PC-3 (cell line): ENCODE data around the gene PACSIN3.

Experiments
- CTCF ChIP-seq: fragments of 300-600 bp; sonication (generic); conservative IDR thresholded peaks from 2 replicates; pipeline ENCODE4 v1.5.1; 2017; ENCODE audit warnings: antibody characterized with exemption, low read depth, mild to moderate bottlenecking, low read length
- EZH2 ChIP-seq: fragments of 300-600 bp; sonication (generic); IDR thresholded peaks from one replicate; pipeline ENCODE4 v1.6.1; 2017; ENCODE audit warnings: antibody characterized with exemption, mild to moderate bottlenecking, low read length; ENCODE audit not compliant: unreplicated experiment

GRCh38 chr11:47216121-47216798 lies 30.0 kb upstream of the PACSIN3 start:
- TF ChIP-seq CTCF (no peak), EZH2 (no peak)
